Stimulated activated CD8-positive, alpha-beta memory T cell treated with anti-CD3 and anti-CD28 coated beads, Interleukin-4, amount 100 ng/mL, for 24 hours (primary cell): Measurements from ENCODE around the gene ANXA2R.
"Not testable (repeated sequence)": the region's sequence is repeated elsewhere in the genome, so short reads cannot be mapped to it uniquely, and the experiment has no call there.

Experiments used
- DNase-seq: peaks from one replicate; pipeline ENCODE4 v3.0.0-alpha.2; 2020; ENCODE audit warnings: low read depth

The ANXA2R gene, protein sequence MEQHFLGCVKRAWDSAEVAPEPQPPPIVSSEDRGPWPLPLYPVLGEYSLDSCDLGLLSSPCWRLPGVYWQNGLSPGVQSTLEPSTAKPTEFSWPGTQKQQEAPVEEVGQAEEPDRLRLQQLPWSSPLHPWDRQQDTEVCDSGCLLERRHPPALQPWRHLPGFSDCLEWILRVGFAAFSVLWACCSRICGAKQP

DNA sequence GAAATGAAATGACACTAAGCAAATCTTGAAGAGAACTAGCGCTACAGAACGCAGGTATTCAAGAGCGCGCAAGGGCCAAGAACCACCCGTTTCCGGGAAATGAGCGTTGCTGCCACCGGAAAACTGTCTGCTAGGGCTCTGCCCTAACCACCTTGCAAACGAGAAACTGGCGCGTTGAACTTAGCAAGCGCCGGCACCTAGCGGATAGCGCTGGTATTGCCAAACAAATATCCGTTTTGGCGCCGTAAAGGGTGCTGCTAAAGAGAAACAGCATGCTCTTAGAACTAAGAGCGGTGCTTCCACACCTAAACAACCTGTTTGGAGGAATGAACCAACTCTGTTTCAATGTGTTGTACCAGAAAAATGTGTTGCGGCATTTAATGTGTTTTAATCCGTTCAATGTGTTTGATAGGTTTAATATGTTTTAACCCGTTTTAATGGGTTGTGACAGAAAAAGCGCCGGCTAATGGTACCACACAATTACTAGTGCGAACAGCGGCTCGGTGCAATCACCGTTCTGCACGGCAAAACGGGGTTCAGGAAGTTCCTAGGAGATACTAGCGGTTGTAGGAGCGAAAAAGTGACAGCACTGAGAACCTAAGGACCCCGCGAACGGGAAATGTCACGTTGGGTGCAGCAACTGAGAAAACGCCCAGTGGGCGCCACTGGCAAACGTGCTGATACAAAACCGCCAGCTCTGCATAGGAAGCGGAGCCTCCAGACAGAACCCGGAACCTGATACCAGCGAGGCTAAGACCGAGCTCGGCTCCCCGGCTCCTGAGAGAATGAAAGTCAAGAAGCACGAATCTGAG, at the start of gene ANXA2R:
ANXA2R (minus strand) TSS at position 33 of the 812 bp plus-strand sequence. CDS start 273 bp downstream, outside the sequence.
- peak; percentile 84 for DNase-seq

DNA sequence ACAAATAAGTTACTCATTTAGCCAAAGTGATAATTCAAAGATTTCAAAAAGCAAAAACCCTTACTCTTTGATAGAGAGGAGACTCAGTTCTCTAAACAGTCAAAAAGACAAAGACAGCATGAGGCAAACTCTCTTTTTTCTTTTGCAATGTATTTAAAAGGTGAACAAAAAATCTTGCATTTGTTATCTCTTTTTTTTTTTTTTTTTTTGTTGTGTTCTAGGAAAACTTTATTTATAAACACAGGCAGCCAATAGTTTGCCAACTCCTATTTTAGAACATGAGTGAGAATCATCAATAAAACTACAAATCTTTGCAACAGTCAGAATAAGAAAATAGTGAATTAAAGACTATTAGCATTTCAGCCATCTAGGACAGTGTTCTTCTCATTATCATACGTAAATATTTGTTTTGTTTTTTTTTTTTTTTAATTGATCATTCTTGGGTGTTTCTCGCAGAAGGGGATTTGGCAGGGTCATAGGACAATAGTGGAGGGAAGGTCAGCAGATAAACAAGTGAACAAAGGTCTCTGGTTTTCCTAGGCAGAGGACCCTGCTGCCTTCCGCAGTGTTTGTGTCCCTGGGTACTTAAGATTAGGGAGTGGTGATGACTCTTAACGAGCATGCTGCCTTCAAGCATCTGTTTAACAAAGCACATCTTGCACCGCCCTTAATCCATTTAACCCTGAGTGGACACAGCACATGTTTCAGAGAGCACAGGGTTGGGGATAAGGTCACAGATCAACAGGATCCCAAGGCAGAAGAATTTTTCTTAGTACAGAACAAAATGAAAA, 46.2 kb upstream of the ANXA2R start:
- DNase-seq = not testable (repeated sequence)

DNA sequence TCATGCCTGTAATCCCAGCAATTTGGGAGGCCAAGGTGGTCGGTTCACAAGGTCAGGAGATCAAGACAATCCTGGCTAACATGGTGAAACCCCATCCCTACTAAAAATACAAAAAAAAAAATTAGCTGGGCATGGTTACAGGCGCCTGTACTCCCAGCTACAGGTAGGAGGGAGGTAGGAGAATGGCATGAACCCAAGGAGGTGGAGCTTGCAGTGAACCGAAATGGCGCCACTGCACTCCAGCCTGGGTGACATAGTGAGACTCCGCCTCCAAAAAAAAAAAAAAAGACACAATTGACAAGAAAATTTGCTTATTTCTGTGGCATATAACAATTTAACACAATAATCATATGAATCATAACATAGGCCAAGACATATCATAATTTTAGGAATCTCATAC, 45.3 kb upstream of the ANXA2R start:
- DNase-seq = no peak

DNA sequence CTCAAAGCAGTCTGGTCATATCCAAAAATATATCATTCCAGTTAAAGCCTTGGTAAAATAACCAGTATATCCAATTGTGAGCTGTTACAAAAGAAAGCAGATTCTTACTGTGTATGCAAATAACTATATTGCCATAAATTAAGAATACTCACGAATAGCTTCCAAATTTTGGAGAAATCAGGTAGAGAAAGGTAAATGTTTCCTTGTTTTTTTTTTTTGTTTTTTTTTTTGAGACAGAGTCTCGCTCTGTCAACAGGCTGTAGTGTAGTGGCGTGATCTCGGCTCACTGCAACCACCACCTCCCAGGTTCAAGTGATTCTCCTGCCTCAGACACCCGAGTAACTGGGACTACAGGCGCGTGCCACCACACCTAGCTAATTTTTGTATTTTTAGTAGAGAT, 44.3 kb upstream of the ANXA2R start:
- not testable (repeated sequence) for DNase-seq

DNA sequence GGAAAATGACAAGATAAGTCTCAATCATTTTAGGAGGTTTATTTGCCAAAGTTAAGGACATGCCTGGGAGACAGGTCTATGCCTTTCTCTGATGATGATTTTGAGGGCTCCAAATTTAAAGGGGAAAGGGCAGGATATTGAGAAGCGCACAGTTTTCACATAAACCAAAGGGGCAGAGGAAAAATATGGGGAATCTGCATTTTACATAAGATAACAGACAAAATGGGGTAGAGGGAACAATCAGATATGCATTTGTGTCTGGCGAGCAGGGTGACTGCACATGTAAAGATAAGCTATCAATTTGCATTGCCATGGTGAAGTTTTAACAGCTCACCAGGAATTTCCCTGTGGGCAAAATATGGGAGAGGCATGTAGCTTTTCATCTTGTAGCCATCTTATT, 41.2 kb upstream of the ANXA2R start:
- DNase-seq = not testable (repeated sequence)

DNA sequence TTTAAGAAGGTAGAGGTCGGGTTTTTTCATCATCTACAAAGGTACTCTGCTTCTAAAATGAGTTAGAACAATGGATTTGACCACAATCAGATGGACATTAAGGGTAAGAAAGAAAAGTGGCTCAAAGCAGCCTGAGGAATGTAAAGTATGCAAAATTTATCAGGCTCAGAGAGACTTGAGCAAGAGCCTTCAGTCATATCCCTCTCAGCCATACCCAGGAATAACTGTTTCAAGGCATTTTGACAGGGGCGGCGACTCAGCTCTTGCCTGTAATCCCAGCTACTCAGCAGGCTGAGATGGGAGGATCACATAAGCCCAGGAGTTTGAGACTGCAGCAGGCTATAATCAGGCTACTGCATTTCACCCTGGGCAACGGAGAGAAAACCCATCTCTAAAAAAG, 38.8 kb upstream of the ANXA2R start:
- no peak for DNase-seq

DNA sequence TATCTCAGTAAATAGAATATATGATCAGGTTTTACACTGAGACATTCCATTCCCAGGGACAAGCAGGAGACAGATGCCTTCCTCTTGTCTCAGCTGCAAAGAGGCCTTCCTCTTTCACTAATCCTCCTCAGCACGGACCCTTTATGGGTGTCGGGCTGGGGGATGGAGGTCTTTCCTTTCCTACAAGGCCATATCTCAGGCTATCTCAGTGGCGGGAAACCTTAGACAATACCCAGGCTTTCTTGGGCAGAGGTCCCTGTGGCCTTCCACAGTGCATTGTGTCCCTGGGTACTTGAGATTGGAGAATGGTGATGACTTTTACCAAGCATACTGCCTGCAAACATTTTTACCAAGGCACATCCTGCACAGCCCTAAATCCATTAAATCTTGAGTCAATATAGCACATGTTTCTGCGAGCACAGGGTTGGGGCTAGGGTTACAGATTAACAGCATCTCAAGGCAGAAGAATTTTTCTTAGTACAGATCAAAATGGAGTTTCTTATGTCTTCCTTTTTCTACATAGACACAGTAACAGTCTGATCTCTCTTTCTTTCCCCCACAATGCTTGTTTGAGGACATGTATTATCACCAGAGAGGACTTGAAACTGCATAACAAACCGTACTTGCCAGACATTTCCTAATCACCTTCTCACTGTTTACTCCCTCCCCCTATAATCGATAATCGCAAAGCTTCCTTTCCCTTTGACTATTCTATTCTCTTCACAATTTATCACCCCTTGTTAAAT, 37.5 kb upstream of the ANXA2R start:
- not testable (repeated sequence) for DNase-seq

DNA sequence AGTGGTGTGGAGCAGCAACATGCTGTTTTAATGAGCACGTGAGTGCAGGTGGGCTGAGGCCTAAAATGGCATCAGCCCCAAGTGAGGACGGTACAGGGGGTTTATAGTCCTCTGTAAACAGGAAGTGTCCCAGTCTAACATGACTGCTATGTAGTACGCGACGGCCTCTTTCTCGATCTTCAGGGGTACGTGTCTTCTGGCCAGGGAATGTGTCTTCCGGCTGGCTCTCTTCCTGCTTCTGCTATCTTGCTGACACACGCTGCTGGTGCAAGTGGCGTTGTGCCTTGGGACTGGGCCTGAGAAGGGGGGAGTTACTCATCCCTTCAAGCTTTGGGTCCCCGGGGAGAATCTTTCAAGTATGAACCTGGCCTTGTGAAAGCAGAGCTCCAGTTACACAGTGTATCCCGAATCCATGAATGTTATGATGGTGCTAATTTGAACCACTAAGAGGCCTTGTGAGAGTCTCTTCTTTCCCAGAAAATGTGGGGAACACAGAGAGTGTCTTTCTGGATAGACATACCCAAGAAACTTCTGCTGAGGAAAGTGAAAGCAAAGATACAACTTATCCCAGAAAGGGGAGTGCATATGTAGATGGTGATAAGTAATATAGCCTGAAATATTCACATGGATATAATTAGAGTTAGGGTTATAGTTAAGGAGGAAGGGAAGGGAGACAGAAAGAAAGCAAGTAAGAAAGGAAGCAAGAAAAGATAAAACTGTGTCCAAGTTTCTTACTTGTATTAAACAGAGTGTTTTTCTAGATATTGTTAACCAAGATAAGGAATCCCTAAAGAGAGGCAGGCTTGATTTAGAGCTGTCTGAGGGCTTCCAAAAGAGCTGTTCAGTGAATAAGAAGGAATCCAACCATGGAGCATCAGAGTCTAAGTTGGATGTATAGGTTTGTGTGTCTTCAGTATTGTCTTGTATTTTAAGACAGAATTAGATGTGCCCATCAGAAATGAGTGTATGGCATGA, 35.5 kb upstream of the ANXA2R start:
- no peak for DNase-seq

DNA sequence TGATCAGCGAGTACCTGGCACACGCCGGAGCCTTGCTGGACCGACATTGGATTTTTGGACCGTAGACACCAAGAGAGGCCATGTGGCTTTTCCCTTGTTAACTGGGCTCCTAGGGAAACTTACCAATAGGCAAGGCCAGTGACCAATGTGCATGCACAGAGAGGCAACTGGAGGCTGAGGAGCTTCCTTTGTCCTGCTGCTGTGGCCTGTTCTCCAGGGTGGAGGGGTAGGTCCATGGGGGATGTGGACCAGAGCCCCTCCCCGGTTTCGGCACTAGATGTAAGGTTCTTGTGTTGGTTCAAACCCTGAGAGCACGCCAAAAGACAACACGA, 34.8 kb upstream of the ANXA2R start:
- DNase-seq = no peak

DNA sequence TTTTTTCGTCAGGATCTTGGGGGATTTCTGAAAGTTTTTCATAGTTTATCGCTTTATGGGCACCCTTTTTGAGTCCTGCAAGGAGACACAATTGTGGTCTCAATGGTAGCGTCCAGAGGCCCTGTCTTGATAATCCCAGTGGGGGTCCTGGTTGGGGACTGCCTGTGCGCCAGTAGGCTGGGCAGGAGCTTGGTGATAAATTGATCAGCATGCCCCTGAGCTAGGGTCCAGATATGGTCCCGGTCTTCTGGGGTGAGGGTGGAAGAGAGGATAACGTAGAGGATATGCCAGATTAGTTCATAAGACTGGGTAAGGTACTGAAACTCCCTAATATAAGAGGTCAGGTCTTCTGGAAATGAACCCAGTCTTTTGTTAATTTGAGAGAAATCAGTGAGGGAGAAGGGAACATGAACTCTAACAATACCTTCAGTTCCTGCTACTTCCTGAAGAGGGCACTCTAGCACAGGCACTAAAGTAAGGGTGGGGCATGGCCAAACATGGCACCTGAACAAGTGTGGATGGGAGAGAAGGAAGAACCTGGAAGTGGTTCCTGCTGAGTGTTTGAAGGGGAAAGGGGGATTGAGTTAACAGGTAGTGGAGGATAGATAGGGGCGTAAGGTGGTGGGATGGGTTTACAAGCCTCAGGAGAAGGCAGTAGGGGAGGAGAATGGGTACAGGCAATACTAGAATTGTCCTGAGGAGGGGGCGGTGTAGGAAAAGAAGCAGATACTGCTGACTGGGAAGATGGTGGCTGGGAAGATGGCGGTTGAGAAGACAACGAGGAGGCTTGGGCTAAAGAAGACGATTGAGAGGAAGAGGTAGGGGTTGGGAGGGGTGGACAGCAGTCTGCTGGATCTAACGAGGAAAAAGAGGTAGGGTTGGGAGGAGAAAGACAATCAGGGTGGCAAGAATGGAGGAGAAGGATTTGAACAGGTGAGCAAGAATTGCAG, 33.8 kb upstream of the ANXA2R start:
- DNase-seq = no peak

DNA sequence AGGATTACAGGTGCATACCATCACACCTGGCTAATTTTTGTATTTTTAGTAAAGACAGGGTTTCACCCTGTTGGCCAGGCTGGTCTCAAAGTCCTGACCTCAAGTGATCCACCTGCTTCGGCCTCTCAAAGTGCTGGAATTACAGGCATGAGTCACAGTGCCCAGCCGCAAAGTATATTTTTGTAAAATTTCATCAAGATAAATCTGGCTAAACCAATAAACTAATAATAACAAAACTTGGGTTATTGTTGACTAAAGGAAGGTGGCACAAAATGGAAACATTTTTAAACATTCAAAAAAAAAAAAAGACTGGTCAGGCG, 29.2 kb upstream of the ANXA2R start:
- DNase-seq = not testable (repeated sequence)

DNA sequence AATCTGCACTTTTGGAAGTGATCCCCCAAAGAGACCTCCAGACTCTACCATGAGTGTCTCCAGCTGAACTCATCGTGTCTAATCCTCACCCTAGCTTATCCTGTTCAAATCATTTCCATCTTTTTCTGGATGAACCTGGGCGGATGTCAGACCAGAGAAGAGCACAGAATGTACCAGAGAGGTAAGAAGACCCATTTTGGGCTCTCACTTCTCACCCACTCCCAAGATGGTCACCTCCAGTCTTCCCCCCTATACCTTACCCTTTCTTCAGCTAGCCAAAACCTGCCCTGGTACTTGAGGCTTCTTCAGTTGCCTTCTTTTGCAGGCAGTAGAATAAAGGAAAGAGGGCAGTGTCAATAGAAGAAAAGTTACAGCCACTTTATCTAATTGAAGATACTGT, 27.9 kb upstream of the ANXA2R start:
- DNase-seq = no peak

DNA sequence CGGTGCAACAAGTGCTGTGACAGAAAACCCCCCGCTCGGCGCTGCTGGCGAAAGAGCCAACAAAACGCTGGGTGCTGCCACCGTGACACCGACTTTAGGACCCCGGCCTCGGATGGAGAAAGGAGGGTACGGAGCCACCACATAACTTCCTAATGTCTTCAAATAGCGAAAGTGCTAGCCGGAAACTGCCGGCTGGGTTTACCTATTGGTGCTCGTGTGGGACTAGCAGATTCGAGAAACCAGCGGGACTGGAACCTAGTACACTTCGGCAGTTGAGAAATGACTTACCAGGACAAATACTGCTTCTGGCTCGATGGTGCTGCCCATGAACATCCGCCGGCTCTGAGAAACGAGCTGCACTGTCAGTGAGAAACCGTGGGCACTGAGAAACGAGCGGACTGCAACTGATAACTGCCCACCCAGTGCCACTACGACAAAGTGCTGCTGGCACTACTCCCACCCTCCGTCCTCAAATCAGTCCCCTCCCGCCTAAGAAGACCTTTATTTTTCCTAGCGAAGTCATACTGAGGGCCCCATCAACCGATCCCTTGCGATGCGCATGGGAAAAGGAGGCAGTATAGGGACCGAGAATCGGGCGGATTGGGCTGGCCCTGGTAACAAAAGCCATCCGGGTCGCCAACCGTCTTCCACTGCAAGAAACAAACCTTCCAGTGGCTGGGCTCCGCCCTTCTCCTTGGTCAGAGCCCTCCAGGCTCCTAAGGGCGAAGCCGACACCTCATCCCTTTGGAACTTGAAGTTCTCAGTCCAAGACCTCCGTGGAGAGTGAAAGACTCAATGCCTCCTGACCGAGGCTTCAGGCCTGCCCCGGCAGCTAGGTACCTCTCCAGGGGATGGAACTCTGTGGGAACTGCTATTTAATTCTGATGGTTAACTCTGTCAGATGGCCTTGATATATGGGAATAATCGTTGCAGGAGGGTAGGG, 27.0 kb upstream of the ANXA2R start:
- peak; percentile 78 for DNase-seq

DNA sequence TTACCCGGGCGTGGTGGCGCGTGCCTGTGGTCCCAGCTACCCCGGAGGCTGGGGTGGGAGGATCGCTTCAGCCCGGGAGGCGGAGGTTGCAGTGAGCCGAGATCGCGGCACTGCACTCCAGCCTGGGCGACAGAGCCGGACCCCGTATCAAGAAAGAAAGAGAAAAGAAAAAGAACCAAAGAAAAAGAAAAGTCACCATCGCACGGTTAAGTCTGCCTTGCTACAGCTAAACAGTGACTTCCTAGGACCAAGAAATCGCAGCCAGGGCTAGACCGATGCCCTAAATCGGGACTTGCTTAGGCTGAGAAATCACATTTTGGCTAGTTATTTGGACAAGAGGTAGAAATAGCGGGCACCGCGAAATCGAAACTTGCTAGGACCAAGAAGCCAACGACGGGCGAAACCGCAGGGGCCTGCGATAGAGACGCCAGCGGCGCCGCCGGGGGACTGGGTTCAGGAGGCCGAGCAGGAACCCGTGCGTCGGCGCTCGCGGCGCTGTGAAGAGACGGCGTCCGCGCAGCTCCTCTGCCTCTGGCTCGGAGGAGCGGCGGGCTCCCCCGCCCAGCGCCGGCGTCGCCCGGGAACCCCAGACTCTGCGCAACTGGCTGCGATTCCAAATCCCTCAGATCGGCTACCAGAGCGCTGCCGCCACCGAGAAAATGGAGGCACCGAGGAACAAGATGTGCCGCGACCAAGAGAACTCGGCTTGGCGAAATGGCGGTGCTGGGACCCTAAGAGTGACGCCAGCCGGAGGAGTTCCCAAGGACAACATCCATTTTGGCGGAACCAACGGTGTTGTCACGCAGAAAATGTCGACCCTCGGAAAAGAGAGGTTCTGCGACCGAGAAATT, 26.1 kb upstream of the ANXA2R start:
- DNase-seq = peak; percentile 52

DNA sequence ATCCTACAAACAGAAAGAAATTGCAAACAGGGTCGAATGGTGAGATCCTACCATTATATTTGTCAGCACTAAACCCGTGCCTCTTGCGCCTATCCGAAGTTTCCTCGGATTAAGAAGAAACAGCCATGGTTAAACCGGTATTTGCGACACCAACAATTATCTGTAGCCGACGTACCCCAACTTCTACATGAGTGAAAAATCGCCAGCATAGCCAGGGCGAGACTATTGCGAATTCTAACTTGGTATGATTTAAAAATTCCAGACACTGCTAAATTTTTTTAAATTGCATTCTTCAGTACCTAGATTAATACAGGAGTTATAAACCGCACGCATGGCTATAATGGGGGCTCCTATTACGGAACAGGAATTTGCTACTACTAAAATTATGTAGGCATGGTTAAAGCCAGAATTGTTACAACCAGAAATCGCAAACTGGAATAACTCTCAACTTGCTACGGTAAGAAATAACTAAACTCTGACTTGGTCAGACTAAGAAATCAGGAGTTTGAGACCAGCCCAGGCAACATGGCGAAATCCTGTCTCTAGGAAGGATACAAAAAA, 25.3 kb upstream of the ANXA2R start:
- no peak for DNase-seq

DNA sequence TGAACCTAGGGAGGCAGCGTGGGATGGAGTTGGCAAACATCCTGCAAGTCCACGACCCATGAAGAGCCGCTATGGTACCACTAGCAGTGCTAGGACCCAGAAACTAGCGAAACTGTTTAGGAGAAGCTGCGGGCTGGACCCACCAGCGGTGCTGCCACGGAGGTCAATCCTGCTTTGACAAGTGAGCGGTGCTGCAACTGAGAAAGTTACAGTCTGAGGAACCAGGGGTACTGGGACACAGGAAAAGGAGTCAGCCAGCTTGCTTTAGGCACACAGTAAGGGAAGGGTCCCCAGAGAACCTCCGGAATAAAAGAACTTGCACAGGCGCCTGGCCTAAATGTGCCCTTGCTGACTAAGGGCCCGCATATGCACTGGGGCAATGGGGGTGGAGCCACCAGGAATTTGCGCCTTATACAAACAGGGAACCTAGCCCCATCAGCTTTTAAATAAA, 23.6 kb upstream of the ANXA2R start:
- DNase-seq = no peak

DNA sequence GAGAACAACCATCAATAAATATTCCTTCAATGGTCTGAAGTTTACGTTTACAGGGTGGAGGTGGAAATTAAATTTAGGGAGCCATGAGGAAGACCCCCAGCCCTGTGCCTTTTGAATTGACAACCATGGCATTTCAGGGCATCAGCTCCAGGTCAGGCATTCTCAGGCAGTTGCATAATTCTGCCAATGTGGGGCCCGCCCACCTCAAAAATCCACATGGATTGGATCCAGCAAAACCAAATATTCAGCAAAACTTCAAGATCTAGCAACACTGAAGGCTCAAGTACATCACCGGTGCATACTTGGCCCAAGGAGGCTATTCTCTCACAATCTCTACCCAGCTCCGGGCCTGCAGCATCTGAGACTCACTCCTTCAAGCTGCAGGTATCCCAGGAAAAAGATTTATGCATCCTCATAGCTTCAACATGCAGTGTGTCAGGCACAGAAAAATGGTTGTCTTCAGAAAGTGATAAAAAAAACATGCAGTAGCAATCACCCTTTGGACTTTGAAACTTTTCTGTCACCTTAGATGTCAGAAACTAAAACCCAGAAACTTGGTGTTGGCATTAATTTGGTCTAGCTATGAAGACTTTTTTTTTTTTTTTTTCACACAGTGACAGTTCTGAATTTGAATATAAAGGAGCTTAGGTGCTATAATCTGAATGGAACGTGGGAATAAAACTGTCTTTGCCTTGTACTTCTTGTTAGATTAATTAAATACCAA, 21.4 kb upstream of the ANXA2R start:
- DNase-seq = no peak
